H4 (cell line): Measurements from ENCODE around the gene TAB2. TPM values are rescaled to one million over a fixed set of nuclear protein-coding genes. Genes with fewer than 3 reads are reported as not detected.

Experiments
- DNase-seq: peaks from one replicate; pipeline ENCODE4 v3.0.0-alpha.2; 2015; ENCODE audit warnings: low spot score
- total RNA-seq: library from RNA; depleted of rRNA; stranded (reverse); fragments of >200 nt; shearing (Covaris generic); gene quantifications from 2 replicates; pipeline ENCODE4 v1.2.3, GENCODE V29; 2014; rRNA removed

TAB2 gene
- total RNA-seq: 15.5 and 16.7 TPM in 2 replicates

DNA sequence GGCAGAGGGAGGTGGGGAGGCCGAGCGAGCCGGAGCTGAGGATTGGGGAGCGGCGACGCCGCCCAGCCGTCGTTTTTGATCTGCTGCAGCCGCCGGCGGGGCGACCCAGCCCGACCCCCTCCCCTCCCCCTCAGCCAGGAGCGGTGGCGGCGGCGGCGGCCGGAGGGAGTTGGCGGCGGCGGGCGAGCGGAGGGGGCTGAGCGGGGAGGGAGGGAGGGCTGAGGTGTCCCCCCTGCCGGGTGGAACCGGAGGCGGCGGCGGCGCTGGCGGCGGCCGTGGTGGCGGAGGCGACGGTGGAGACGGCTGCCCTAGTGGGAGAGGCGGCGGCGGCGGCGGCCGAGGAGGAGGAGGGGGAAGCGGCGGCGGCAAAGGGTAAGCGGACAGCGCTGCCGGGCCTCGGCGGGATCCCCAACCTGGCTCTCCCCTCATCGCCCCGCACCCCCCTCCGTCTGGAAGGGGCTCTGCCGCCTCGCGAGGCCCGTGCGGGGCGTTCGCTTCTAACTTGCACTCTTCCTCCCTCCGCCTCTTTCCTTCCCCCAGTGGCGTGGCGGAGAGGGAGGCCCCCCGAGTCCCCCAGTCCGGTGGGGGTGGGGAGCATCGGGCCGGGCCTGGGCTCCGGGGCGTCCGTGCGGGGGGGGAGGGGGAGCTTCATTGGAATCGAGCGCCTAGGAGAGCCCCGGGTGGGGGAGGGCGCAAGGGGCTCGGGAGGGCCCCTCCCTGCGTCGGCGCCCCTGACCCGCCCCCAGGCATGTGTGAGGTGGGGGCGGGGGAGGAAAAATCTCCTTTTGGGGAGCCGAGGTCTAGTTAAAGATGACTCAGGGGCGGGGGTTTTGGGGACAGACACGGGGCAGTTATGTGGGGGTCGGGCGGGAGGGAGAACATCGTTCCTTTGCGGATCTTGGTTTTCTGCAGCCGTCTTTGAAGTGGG is at the start of gene TAB2:
Gene TAB2, plus strand, starts transcription at position 69 of the 928 bp plus-strand sequence. CDS start 52,286 bp downstream, outside the sequence.
- DNase-seq: peak; percentile 4

DNA sequence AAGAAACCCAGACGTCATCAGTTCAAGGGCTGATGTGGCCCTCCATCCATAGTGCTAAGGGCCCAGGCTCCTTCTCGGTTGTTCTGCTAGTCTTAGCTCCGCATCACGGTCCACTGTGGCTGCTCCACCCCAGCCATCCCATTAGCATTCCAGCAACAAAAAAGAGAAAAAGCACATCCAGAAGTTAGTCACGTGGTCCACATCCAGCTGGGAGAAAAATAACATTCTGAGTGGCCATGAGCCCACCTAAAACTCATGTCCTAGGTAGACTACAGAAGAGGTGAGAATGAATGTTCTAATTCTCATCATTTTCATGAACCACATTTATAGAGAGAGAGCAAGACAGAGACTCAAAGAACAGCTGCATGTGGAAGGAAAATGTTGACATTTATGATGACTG is 49.4 kb upstream of the TAB2 start:
- no peak for DNase-seq

GRCh38 chr6:149268768-149269167 is 48.7 kb upstream of the TAB2 start:
- no peak for DNase-seq

GRCh38 chr6:149270616-149271015 is 46.9 kb upstream of the TAB2 start:
- no peak for DNase-seq

DNA sequence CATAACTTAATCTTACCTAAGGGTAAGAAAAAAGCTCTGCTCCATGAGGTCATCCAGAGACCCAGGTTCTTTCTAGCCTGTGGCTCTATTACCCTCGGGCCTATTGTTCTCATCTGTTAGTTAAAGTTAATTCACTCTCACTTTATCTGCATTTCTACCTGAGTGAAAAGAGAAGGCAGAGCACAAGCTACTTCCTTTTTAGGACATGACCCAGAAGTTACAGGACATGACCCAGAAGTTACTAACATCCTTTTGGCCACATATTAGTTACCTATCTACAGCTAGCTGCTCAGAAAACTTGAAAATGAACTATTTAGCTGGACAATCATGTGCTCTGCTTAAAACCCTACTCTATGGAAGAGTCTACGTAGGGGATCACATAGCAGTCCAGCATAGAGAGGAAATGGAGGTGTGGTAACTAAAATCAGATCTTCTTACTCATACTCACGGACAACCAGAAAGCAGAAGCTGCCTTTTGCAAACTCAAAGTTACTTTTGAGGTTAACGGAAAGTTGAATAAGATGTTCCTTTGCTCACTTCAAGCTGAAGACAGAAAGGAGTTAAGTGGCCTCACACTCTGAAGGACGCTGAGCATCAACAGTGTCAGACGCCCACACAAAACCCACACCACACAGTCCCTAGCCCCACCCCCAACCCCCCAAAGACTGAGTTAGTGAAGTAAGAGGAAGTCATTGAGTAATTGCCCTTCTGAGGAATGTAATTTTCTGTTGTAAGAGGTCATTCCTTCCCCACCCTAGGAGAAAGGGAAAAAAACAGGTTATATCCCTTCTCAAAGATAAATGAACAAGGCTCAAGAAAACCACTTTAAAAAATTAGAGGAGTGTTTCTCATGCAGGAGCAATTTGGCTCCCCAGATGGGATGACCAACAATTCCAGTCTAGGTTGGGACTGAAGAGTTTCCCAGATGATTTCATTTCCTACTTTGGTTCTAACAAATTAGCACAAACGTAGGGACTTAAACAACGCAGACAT is 45.9 kb upstream of the TAB2 start:
- no peak for DNase-seq

DNA sequence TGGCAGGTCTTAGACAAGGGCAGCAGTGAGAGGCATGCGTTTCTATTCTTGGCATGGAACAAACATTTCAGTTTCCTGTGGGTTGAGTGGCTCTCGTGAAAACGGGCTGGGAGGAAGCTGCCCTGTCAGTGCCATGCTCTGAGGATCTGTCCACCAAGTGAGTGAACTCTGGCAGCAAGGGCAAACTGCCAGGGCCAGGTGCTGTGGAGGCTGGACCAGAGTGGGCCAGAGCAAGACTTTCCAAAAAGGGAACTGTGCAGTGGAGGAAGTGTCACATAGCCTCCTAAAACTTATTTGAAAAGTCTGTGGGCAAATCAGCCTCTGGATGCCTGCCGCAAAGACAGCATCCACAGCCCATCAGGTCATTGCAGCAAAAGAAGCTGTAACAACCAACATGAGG is 44.2 kb upstream of the TAB2 start:
- no peak for DNase-seq

DNA sequence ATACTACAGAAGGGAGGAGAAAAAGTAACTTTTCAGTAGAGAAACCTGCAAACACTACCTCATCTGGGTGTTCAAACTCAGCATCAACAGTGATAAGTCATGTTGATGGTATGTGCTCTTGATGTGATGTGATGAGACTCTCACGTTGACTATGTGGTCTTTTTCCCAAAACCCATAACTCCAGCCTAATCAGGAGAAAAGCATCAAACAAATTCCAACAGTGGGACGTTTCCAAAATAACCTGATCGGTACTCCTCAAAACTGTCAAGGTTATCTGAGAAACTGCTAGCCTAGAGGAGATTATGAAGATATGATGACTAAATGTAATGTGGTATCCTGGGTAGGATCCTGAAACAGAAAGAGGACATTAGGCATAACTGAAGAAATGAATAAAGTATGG is 41.9 kb upstream of the TAB2 start:
- no peak for DNase-seq

DNA sequence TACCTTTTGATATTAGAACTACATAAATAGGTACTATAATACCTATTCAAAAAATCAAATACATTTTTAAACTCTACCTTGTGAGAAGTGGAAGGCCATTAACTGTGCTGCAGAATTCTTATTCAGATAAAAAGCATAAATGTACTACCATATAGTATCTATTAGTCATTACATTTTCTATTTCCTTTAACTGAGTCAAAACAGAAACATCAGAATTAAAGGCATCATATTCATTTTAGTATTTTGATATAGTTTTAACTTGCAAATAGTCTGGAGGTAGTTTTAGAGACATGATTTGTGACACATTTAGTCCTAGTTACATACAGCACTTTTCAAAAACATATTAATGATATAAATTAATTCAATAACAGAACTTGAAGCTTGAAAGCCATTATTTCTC is 39.9 kb upstream of the TAB2 start:
- DNase-seq: no peak

DNA sequence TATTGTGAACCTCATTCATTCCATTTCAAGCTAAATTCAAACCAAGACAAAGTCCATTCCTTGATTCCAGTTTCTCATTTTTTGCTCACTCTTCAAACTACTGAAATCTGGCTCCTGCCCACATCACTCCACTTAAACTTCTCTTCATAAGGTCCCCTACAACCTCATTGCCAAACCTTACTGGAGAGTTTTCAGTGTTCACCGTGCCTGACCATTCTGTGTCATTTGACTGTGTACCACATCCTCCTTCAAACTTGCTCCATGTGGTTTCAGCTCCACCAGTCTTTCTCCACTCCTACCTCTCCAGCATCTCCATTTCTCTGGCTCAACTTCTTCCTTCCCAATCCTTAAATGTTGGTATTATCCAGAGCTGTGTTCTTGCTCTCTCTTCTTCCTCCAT is 38.5 kb upstream of the TAB2 start:
- DNase-seq: no peak

- DNase-seq: no peak
These were observed 32.6 kb upstream of the TAB2 start for GRCh38 chr6:149284904-149285303.

- DNase-seq: no peak
These were observed 31.9 kb upstream of the TAB2 start for GRCh38 chr6:149285626-149286025.

DNA sequence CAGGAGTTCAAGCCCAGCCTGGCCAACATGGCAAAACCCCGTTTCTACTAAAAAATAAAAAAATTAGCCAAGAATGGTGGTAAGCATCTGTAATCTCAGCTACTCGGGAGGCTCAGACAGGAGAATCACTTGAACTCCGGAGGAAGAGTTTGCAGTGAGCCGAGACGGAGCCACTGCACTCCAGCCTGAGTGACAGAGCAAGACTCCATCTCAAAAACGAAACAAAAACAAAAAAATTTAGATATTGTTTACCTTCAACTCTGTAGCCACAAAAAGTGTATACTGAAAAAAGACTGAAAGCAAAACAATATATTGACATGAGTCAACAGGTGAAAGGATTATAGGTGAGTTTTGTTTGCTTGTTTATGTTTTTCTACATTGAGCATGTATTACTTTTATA is 30.6 kb upstream of the TAB2 start:
- no peak for DNase-seq

DNA sequence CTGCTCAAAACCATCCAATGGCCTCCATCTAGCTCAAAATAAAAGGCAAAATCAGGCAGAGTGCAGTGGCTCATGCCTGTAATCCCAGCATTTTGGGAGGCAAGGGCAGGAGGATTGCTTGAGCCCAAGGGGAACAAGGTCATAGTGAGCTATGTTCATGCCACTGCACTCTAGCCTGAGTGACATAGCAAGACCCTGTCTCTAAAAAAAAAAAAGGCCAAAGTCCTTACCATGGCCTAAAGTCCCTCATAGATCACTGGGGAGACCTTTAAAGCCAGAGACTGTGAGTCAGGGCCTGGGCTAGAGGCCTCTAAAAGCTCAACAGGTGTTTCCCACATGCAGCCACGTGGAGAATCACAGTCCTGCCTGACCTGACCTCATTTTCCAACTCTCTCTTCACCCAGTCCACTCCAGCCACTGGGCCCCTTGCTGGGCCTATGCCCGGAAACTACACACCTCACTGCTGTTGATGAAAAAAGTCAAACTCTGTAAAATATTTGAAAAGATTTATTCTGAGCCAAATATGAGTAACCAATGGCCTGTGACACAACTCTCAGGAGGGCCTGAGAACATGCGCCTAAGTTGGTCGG is 28.2 kb upstream of the TAB2 start:
- DNase-seq: no peak

GRCh38 chr6:149289966-149290365 is 27.5 kb upstream of the TAB2 start:
- no peak for DNase-seq

DNA sequence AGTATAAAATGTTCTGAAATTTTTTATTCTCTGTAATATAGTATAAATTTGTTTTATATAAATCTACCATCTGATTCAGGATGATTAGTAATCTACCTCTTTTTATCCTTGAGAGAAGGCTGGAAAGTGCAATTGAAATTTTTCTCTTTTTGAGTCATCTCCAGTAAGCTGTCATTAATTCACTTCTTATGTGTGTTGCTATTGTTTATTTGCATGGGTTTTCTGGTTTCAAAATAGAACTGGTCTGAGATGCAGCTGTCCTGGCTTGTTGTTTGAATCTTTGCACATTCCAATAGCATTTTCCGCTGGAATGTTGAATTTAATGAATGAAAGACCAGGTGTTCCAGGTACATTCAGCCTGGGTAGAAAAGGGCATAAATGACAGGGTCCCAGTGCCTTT is 24.3 kb upstream of the TAB2 start:
- DNase-seq: no peak

DNA sequence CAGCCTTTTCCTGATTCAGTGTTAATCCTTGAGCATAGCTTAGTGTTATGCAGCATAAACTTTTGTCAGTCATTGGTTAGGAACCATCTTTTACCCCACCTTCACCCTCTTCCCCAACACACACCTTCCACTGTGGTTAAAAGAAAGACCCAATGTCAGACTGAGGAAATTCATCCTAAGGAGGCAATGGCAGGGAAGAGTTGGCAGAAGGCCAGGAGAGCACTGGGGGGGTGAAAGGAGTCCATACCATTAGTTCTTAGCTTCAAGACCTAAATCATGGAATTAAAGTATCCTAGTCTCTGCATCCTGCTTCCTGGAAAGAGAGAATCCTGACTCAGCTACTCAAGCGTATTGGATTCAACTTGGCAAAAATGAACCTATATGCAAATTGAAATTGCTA is 16.9 kb upstream of the TAB2 start:
- DNase-seq: no peak

DNA sequence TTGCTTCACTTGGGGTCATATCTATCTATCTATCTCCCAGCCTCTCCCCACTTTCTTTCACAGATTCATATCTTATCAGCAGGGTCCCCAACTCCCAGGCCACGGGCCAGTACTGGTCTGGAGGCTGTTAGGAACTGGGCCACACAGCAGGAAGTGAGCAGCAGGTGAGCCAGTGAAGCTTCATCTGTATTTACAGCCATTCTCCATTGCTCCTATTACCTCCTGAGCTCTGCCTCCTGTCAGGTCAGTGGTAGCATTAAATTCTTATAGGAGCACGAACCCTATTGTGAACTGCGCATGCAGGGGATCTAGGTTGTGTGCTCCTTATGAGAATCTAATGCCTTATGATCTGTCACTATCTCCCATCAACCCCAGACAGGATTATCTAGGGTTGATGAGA is 14.8 kb upstream of the TAB2 start:
- DNase-seq: no peak

DNA sequence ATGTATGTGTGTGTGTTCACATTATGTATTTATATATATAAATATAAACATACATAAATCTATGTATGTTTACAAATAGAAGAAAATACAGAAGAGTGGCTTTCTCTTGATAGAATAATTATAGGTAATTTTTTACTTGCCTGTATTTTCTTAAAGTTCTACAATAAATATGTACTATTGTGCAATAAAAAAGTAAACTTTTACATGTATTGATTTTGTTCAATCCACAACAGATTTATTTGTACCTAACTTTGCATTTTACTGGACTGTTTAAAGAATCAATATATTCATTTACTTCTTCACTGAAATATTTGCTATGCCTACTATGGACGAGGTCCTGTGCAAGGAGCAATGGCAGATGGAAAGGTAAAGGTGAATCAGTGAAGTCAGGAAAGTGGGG is 14.0 kb upstream of the TAB2 start:
- no peak for DNase-seq

- DNase-seq: no peak
These were observed 12.1 kb upstream of the TAB2 start for GRCh38 chr6:149305372-149305771.

GRCh38 chr6:149306967-149307366 is 10.5 kb upstream of the TAB2 start:
- DNase-seq: no peak

DNA sequence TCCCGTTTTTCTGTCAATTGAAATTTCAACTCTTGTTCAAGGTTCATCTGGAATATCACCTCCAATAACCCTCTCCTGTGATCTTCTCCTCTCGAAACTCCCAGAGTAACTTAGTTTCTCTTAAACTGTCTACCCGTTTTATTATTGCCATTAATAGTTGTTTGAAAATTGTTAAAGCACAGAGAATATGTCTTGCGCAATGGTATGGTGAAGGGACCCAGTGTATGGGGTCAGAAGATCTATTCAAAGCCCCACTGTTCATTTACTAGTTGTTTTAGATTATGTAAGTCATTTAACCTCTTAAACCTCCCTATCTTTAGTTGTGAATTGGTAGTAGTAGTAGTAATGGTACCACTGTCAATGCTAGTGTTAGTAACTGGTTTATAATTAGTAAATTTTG is 6.2 kb upstream of the TAB2 start:
- no peak for DNase-seq

DNA sequence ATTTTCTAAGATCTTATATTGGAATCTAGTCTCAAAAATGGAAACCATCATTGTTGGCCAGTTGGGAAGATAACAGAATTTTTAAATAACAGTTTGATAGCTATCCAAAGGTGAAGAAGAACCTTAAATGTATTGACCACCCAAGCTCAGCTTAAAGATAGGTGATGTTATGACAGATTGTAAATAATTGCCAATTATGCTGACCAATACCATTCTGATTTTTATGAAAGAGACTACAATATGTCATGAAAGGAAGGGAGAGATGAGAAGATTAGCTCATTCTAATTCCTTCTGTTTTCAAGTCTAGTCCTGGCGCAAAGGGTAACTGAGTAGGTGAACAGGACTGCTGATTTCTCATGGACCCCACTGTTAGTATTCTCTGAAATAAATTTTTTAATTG is 5.7 kb upstream of the TAB2 start:
- no peak for DNase-seq
